Gastroesophageal sphincter (tissue), 3 donors: ENCODE data around the gene ZNF136.

ENCODE experiments used
- CTCF ChIP-seq, 4 experiments: fragments of 200-600 bp in 2 of 4; fragments of 450-650 bp in 2 of 4; sonication (generic) in 1 of 4; IDR thresholded peaks; one replicate each; pipeline ENCODE4 v1.5.1; 2017 to 2019; ENCODE audit warnings: antibody characterized with exemption in 4 of 4, mild to moderate bottlenecking in 2 of 4, moderate library complexity in 2 of 4
- EP300 ChIP-seq: sonication (generic); formaldehyde crosslinking; IDR thresholded peaks from one replicate; pipeline ENCODE4 v1.6.1; 2017; ENCODE audit warnings: antibody characterized with exemption, mild to moderate bottlenecking

DNA sequence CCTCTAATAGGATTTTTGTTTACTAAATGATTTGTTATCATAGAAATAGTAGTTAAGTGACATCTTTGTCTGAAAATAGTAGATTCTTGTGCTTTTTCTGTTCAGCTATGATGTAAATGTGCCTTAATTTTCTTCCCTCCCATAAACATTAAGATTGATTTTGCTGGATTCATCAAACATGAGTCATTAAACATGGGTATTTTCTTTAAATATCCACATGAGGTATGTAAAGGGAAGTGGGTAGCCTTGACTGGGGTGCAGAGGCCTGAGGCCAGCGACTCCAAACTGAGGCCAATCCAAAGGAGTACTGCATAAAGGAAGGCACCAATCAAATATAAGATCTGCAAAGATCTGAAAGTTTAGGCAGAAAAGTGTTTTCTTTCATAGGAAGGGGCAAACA, 3.7 kb downstream of the ZNF136 start:
- TF ChIP-seq CTCF (IDR thresholded peaks at IDR 0.05) (no peak), EP300 (no peak)
